GM18520 (cell line): ENCODE data around the gene ELAVL1.
A peak's percentile ranks its signal among the peaks of the same experiment; 100 is the strongest.

Source experiments
- ATAC-seq: cut with Tn5 transposase; IDR thresholded peaks from one replicate; pipeline ENCODE4 v1.9.1; 2021; ENCODE audit not compliant: unreplicated experiment

ELAVL1 gene

DNA sequence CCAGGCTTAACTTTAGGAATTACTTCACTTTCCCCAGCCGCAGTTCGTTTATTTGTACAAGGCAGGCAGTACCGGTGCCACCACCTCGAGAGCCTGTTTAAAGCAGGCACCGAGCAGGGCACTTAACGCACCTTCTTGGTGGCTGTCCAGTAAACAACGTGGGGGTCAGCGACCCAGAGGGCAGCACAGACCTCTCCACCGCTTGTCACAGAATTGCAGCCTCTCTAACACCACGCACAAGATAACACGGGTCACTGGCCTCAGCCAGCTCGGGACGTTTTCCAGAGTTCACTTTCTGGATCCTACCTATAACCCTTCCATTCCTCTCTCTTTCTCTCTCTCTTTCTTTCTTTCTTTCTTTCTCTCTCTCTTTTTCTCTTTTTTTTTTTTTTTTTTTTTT lies 16.8 kb upstream of the ELAVL1 start:
- no peak for ATAC-seq

DNA sequence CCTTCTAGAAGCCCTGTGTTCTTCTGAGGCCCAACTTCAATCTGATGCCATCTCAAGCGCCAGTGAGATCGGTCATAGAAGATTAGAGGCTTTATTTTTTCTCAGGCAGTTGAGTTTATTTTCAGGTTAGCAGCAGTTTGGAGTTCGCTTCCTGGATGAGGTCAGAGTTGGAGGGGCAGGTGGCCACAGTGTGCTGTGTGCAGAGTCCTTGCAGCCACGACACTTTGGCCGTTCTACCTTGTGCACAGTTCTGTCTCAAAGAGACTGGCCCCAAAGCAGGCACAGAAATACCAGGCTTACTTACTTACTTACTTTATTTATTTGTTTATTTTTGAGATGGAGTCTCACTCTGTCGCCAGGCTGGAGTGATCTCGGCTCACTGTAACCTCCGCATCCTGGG lies 15.9 kb upstream of the ELAVL1 start:
- no peak for ATAC-seq

GRCh38 chr19:8020681-8021080 lies 15.2 kb upstream of the ELAVL1 start:
- no peak for ATAC-seq

GRCh38 chr19:8017808-8018207 lies 12.4 kb upstream of the ELAVL1 start:
- no peak for ATAC-seq

- peak; percentile 21 for ATAC-seq
These were observed 523 bp downstream of the ELAVL1 start for GRCh38 chr19:8004723-8005513.

GRCh38 chr19:8004001-8004400 lies 1.4 kb downstream of the ELAVL1 start:
- no peak for ATAC-seq

GRCh38 chr19:8001995-8002849 lies 3.2 kb downstream of the ELAVL1 start:
- no peak for ATAC-seq

DNA sequence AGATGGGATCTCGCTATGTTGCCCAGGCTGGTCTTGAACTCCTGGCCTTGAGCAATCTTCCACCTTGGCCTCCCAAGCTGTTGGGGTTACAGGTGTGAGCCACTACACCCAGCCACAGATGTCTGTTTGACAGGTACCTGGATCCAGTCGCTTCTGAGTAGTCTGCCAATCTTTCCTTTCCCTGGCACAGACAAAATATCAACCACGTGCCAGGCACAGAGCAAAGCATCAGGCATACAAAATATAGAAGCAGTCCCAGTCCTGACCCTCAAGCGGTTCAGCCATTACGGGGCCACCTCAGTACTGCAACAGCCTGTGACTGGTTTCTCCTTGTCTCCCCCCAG lies 3.8 kb downstream of the ELAVL1 start:
- ATAC-seq, result no peak

GRCh38 chr19:8000298-8001038 lies 5.0 kb downstream of the ELAVL1 start:
- ATAC-seq, result no peak

DNA sequence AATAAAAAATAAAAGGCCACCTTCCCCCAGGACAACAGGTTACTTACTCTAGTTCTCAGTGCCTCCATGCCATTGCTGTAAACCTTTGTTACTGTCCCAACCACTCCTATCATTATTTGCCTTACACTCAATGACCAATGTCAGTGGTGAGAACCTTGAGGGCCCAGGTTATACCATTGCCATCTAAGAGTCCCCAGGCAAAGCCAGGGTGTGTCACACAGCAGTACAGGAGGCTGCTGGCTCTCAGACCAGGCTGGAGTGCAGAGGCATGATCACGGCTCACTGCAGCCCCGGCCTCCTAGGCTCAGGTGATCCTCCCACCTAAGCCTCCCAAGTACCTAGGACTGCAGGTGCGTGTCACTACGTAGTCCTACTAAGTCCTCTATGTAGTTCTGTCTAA lies 6.1 kb downstream of the ELAVL1 start:
- ATAC-seq, result no peak

DNA sequence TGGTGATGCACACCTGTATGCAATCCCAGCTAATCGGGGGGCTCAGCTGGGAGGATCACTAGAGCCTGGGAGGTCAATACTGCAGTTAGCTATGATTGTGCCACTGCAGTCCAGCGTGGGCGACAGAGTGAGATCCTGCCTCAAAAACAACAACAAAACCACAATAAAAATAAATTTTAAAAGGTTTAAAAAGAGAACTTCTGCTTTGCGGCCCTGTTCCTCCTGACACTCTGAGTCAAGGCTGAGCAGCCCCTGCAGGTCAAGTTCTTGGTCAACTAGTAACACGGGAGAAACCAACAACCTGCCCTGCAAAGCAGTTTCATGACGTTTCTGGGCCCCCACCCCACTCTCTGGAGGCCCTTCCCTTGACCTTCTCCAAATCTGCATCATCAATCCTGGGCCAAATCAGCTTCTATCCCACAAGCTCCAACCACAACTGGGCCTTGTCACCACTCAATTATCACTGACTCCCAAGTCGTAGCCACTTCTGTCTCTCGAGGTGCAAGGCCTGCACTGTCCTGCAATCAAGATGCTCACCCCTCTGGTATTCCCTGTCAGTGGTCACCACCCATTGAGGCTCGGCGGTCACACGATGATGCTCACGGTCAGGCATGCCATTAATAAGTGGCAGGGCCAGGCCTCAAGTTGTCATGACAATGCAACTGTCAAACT lies 7.5 kb downstream of the ELAVL1 start:
- ATAC-seq, result no peak

GRCh38 chr19:7996883-7997282 lies 8.6 kb downstream of the ELAVL1 start:
- no peak for ATAC-seq

DNA sequence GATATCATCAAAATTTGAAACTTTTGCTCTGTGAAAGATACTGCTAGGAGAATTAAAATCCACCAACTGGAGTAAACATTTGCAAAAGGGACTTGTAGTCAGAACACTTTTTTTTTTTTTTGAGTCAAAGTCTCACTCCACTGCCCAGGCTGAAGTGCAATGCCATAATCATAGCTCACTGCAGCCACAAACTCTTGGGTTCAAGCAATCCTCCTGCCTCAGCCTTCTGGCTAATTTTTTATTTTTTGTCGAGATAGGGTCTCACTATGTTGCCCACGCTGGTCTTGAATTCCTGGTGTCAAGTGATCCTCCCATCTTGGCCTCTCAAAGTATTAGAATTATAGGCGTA lies 9.7 kb downstream of the ELAVL1 start:
- no peak for ATAC-seq

- ATAC-seq, result no peak
These were observed 10.3 kb downstream of the ELAVL1 start for GRCh38 chr19:7994928-7995809.

- no peak for ATAC-seq
These were observed 11.3 kb downstream of the ELAVL1 start for GRCh38 chr19:7994114-7994513.

- ATAC-seq, result no peak
These were observed 11.9 kb downstream of the ELAVL1 start for GRCh38 chr19:7993560-7993959.

GRCh38 chr19:7992575-7992974 lies 12.9 kb downstream of the ELAVL1 start:
- ATAC-seq, result no peak

DNA sequence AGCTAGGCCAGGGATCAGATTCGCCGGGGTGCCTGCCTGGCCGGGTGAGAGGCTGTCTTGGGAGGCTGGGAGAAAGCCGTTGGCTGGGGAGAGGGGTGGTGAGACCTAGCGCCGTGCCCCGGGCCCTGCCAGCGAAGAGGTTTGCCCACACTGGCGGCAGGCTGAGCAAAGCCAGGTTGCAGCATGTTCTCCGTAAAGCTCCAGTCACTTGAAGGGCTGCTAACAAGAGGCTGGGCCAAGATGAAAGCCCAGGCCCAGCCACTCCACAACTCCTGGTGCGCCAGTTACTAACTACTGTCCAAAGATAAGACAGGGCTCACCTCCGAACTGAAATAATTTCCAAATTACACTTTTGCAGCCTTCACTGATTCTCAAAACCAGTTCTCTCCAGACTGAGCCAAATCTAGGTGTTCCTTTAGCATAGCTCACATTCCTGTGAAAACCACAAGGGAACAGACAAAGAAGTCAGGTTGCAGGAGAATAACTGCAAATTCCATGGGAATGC lies 16.3 kb downstream of the ELAVL1 start:
- no peak for ATAC-seq

GRCh38 chr19:7988307-7988706 lies 17.1 kb downstream of the ELAVL1 start:
- ATAC-seq, result no peak

DNA sequence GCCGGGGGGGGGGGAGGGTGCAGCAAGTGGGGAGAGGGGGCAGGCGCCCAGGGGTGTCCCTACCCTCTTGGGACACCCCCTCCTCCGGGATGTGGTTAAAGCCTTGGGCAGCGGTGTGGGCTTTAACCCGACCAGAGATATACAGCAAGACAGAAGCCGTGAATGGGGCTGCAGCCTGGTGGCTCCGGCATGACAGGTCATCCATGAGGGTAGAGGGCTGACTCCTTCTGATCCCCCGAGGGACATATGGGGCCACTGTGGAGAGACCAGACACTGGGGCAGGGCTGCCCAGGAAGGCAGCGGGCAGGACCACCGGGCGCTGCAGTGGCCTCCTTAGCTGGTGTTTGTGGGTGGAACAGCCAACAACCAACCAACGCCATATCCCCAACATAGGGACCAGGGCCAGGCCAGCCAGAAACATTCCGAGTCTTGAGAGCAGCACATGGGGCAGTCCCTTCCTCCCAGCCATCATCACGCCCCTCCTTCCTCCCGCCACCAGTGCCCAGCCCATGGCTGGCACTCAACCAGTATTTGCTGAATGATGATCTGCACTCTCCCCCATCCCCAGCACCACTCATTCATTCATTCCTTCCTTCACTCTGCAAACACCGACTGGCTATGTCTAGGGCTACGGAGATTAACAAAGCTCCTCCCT lies 18.2 kb downstream of the ELAVL1 start:
- ATAC-seq, result no peak
